ENCODE results near the gene PHACTR1.

DNA sequence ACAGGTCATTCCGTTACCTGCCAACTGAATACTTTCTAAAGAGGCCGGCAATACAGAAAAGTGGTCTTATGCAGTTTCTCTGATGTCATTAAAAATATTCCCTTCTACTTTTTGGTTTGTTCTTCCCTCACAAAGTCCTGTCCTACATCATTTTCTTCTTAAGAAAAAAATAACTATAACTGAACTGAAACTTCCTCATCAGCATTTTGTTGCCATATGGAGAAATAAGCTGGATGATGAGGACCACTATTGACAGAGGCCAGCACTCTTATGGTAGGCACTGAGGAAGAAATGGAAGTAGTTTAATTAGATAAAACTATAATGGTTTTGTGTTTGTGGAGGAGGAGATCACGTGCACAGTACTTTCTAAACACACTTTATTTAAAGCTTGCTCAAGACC, 274.9 kb downstream of the PHACTR1 start:
- TF ChIP-seq POLR2AphosphoS5 (IDR thresholded peaks at IDR 0.05), result no peak
- no peak for TF ChIP-seq POLR2A (IDR thresholded peaks at IDR 0.05)
- TF ChIP-seq, protein P1, sequence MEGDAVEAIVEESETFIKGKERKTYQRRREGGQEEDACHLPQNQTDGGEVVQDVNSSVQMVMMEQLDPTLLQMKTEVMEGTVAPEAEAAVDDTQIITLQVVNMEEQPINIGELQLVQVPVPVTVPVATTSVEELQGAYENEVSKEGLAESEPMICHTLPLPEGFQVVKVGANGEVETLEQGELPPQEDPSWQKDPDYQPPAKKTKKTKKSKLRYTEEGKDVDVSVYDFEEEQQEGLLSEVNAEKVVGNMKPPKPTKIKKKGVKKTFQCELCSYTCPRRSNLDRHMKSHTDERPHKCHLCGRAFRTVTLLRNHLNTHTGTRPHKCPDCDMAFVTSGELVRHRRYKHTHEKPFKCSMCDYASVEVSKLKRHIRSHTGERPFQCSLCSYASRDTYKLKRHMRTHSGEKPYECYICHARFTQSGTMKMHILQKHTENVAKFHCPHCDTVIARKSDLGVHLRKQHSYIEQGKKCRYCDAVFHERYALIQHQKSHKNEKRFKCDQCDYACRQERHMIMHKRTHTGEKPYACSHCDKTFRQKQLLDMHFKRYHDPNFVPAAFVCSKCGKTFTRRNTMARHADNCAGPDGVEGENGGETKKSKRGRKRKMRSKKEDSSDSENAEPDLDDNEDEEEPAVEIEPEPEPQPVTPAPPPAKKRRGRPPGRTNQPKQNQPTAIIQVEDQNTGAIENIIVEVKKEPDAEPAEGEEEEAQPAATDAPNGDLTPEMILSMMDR (IDR thresholded peaks at IDR 0.05), result no peak
